Right lobe of liver (tissue), 4 donors: ENCODE data around the gene CBLN3.

Experiments used
- POLR2A ChIP-seq: fragments of 450-650 bp; IDR thresholded peaks from one replicate; pipeline ENCODE4 v1.6.1; 2017; ENCODE audit warnings: antibody characterized with exemption, mild to moderate bottlenecking
- TF ChIP-seq, protein P1 (sequence below), 4 donors: fragments of 200-600 bp in 3 of 4; fragments of 450-650 bp in 1 of 4; IDR thresholded peaks; one replicate each; pipeline versions ENCODE4 v1.5.1 to v1.8.0; 2016 to 2022; ENCODE audit warnings: antibody characterized with exemption in 4 of 4, mild to moderate bottlenecking in 2 of 4
- donor health status: DM: no; HTN: no; CAD: no.
- donor health status: DM: no; HTN: no; CAD: no.
- donor health status: DM: no; HTN: yes; CAD: no.

DNA sequence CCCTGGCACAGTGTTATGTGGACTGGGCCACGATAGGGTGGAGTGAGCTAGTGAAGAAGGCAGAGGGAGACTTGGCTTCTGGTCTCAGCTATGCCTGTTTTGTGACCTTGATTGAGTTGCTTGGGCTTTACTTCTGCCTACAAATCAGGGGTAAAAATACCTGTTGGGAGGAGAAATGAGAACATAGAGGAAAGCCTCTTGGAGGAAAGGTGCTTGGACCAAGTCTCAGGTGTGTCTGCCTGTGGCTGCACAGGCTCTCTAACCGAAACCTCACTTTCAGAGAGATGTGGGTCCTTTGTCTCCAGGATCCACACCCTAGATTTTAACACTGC lies 8.2 kb upstream of the CBLN3 start:
- TF ChIP-seq, protein P1, sequence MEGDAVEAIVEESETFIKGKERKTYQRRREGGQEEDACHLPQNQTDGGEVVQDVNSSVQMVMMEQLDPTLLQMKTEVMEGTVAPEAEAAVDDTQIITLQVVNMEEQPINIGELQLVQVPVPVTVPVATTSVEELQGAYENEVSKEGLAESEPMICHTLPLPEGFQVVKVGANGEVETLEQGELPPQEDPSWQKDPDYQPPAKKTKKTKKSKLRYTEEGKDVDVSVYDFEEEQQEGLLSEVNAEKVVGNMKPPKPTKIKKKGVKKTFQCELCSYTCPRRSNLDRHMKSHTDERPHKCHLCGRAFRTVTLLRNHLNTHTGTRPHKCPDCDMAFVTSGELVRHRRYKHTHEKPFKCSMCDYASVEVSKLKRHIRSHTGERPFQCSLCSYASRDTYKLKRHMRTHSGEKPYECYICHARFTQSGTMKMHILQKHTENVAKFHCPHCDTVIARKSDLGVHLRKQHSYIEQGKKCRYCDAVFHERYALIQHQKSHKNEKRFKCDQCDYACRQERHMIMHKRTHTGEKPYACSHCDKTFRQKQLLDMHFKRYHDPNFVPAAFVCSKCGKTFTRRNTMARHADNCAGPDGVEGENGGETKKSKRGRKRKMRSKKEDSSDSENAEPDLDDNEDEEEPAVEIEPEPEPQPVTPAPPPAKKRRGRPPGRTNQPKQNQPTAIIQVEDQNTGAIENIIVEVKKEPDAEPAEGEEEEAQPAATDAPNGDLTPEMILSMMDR (IDR thresholded peaks at IDR 0.05) = no peak
- no peak for TF ChIP-seq POLR2A
